Measurements from ENCODE around the gene GPRASP2. TPM values are rescaled to one million over a fixed set of nuclear protein-coding genes. Genes with fewer than 3 reads are reported as not detected.
A peak's percentile ranks its signal among the peaks of the same experiment; 100 is the strongest.

Gene GPRASP2
- total RNA-seq, 1 experiment from 2014 or later, result 2.1 TPM

DNA sequence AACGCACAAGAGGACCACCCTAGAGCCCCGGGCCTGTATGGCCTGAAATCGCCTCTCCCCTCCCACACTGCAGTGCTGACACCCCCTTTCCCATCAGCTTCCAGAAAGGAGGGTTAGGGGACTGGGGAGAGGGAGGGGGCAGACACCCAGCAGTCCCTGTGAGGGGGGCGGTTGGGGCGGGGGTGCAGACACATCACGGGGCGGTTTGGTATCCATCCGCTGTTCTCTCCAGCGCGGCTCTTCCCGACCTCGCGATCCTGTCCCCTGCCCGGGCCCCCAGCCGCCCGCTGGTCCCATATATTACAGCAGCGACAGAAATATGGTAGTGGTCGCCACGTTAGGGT lies 404 bp upstream of the GPRASP2 start:
- intact Hi-C loops (cut with micrococcal nuclease), result no loop called here
- no peak overlapping the region for H3K4me3 ChIP-seq (replicated peaks in 1 of 2; ENCODE audit: low read depth in 1 of 2, low read length in 2 of 2)

DNA sequence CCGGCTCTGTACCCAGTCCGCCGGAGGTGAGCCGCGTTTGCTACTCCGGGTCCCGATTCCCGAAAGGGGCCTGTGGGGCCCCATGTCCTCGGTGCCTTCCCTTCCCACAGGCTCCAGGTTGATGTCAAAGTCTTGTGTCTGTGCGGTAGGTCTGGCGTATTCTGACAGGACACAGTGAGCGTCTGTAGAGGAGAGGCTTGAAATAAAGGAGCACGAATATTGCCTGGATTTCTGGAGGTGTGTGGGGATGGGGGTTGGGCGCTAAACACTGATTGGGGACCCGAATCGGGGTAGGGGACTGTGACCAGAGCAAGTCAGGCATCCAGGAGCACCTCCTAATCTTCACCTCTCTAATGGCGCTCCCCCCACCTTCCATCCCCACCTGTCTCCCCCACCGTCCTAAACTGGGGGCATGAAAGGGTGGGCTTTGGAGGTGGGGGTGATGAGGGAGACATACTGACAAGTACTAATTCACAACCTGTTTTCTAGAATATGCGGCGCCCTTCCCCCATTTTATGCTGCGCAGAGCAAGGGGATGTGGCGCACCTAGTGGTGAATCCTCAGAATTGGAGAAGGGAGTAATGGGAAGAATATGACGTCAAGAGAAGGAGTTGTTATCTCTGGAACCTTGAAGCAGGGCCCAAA lies 855 bp downstream of the GPRASP2 start:
- Histone ChIP-seq H3K36me3 (ENCODE audit: control insufficient read depth in 1 of 2, insufficient read depth in 2 of 2, low read length in 2 of 2) (no peaks in the 10 kb centered on the region), H3K9ac (ENCODE audit: low read length) (peak overlapping the region; percentile 47; the same call in 1 of the 2 replicates), H3K9me2 (ENCODE audit: insufficient read depth) (no peaks in the 10 kb centered on the region), H3K27ac (ENCODE audit: low read depth, low read length) (no peak overlapping the region; the same call in 1 of the 2 replicates), H2AFZ (ENCODE audit: low read depth, low read length, poor library complexity, severe bottlenecking) (no peak overlapping the region), H3K27me3 (ENCODE audit: insufficient read depth, low read length) (no peaks in the 10 kb centered on the region), H4K20me1 (ENCODE audit: insufficient read depth) (no peaks in the 10 kb centered on the region), H3K4me2 (ENCODE audit: low read length) (peak overlapping the region; percentile 77), H3K9me3 (ENCODE audit: control insufficient read depth in 1 of 2, insufficient read depth in 1 of 2, low read depth in 1 of 2, low read length in 2 of 2) (no peaks in the 10 kb centered on the region), H3K79me2 (ENCODE audit: insufficient read depth, low read length) (no peaks in the 10 kb centered on the region), H3K4me1 (ENCODE audit: control insufficient read depth in 1 of 2, insufficient read depth in 2 of 2, low read length in 2 of 2) (no peaks in the 10 kb centered on the region), H3K4me3 (replicated peaks in 1 of 2; ENCODE audit: low read depth in 1 of 2, low read length in 2 of 2) (peak overlapping the region; percentile 40 to 56)
- POLR2A ChIA-PET, result no interaction called here
- BruUV-seq (replicated peaks), result no TSS peak
- no peak for DNase-seq (ENCODE audit: low read depth, low spot score)
- intact Hi-C loops (cut with micrococcal nuclease), result no loop called here
- peak; percentile 88 for ATAC-seq
- CTCF ChIA-PET, result no interaction called here
- RAD21 ChIA-PET (ENCODE audit: low non-redundant PET in 1 of 2, low total read pairs in 2 of 2, uncharacterized antibody in 2 of 2, unreplicated experiment in 2 of 2), result no interaction called here
- no peak for TF ChIP-seq ZBTB33 (IDR thresholded peaks at IDR 0.05; ENCODE audit: extremely low read depth, insufficient replicate concordance, low read length)
- peak in 2 of 3 experiments; percentile 49 to 51; a peak in 4 of 6 replicates for TF ChIP-seq CTCF (IDR thresholded peaks at IDR 0.05 in 2 of 3, conservative IDR thresholded peaks at IDR 0.05 in 1 of 3; ENCODE audit: borderline replicate concordance in 1 of 3, insufficient read depth in 1 of 3, low read depth in 2 of 3, low read length in 2 of 3)
- TF ChIP-seq MAX (IDR thresholded peaks at IDR 0.05), result no peak
- TF ChIP-seq EGR1 (IDR thresholded peaks at IDR 0.05; ENCODE audit: low read depth), result 0 out of 2 replicates have a peak, but pooled peaks have one; percentile 18

More for the DNA sequence above, 404 bp upstream of the GPRASP2 start:
- Histone ChIP-seq H2AFZ (ENCODE audit: low read depth, low read length, poor library complexity, severe bottlenecking) (no peak overlapping the region), H3K27me3 (ENCODE audit: insufficient read depth, low read length) (no peaks in the 10 kb centered on the region), H3K4me1 (ENCODE audit: control insufficient read depth in 1 of 2, insufficient read depth in 2 of 2, low read length in 2 of 2) (no peaks in the 10 kb centered on the region), H3K4me2 (ENCODE audit: low read length) (no peak overlapping the region), H3K9me3 (ENCODE audit: control insufficient read depth in 1 of 2, insufficient read depth in 1 of 2, low read depth in 1 of 2, low read length in 2 of 2) (no peaks in the 10 kb centered on the region), H3K27ac (ENCODE audit: low read depth, low read length) (no peak overlapping the region), H3K79me2 (ENCODE audit: insufficient read depth, low read length) (no peaks in the 10 kb centered on the region), H3K9ac (ENCODE audit: low read length) (no peak overlapping the region), H3K9me2 (ENCODE audit: insufficient read depth) (no peaks in the 10 kb centered on the region), H3K36me3 (ENCODE audit: control insufficient read depth in 1 of 2, insufficient read depth in 2 of 2, low read length in 2 of 2) (no peaks in the 10 kb centered on the region), H4K20me1 (ENCODE audit: insufficient read depth) (no peaks in the 10 kb centered on the region)
- BruUV-seq (replicated peaks), result no TSS peak
- DNase-seq (ENCODE audit: low read depth, low spot score) (no peak), ATAC-seq (no peak)
- RAD21 ChIA-PET (ENCODE audit: low non-redundant PET in 1 of 2, low total read pairs in 2 of 2, uncharacterized antibody in 2 of 2, unreplicated experiment in 2 of 2), result no interaction called here
- CTCF ChIA-PET, result no interaction called here
- TF ChIP-seq SP1 (IDR thresholded peaks at IDR 0.05; ENCODE audit: low read depth) (no peak), ZNF274 (IDR thresholded peaks at IDR 0.05; ENCODE audit: low read depth, low read length) (no peak), POLR2A (IDR thresholded peaks at IDR 0.05; ENCODE audit: borderline replicate concordance, extremely low read depth, insufficient read depth, insufficient read length) (no peak), CBX3 (IDR thresholded peaks at IDR 0.05; ENCODE audit: low read depth) (no peak), SIN3A (IDR thresholded peaks at IDR 0.05; ENCODE audit: low read depth) (no peak)
- POLR2A ChIA-PET, result no interaction called here
